C4-2B (cell line): ENCODE measurements around the gene ATP1B3.

ENCODE experiments used
- H3K27ac ChIP-seq: fragments of 450-650 bp; 2 replicates; pipeline ENCODE4 v1.5.1; 2017
- ZFX ChIP-seq: fragments of 450-650 bp; IDR thresholded peaks from 2 replicates; pipeline ENCODE4 v1.6.1; 2017
- TF ChIP-seq, protein P1 (sequence below): fragments of 450-650 bp; conservative IDR thresholded peaks from 2 replicates; pipeline ENCODE4 v1.5.1; 2017; ENCODE audit warnings: mild to moderate bottlenecking

ATP1B3 gene

DNA sequence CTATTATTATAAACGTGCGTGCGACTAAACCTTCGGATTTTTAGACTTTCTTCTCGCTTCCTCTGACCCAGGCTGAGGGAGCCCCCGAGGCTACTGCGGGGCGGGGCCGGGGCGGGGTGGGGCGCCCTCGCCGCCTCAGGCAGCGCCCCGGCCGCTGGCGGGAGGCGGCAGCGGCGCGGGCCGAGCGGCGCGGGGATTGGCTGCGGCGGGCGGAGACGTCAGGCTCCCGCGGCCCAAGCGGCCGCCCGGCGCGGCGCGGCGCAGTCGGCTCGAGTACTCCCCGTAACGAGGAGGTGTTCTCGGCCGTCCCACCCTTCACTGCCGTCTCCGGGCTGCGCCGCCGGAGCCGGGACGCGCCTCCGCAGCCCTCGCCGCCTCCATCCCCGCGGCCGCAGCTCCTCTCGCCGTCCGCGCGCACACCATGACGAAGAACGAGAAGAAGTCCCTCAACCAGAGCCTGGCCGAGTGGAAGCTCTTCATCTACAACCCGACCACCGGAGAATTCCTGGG, at the start of gene ATP1B3:
Gene ATP1B3, plus strand, starts transcription at position 263 of the 510 bp plus-strand sequence. Its CDS starts 159 bp downstream, at position 422.
- peak within 1 kb of the TSS; percentile 97 for H3K27ac ChIP-seq
- TF ChIP-seq, protein P1, sequence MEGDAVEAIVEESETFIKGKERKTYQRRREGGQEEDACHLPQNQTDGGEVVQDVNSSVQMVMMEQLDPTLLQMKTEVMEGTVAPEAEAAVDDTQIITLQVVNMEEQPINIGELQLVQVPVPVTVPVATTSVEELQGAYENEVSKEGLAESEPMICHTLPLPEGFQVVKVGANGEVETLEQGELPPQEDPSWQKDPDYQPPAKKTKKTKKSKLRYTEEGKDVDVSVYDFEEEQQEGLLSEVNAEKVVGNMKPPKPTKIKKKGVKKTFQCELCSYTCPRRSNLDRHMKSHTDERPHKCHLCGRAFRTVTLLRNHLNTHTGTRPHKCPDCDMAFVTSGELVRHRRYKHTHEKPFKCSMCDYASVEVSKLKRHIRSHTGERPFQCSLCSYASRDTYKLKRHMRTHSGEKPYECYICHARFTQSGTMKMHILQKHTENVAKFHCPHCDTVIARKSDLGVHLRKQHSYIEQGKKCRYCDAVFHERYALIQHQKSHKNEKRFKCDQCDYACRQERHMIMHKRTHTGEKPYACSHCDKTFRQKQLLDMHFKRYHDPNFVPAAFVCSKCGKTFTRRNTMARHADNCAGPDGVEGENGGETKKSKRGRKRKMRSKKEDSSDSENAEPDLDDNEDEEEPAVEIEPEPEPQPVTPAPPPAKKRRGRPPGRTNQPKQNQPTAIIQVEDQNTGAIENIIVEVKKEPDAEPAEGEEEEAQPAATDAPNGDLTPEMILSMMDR, result no peak
- TF ChIP-seq ZFX, result no peak

DNA sequence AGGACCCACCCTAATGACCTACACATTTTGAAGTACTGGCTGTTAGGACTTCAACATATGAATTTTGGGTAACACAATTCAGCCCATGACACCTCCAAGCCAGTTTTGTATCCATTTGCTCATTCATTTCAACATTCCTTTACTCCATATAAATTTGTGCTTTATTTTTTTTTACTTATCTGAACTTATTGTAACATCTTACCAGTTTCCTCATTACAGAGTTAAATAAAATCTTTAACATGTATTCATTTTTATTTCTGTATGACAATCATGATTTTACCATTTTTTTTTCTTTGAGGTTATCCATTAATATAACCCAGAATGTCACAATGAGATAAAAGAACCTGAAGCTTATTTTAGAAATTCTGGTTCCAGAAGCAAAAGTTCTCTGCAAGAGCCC, 48.0 kb upstream of the ATP1B3 start:
- TF ChIP-seq, protein P1, result no peak
- TF ChIP-seq ZFX, result no peak
- no peak overlapping the region for H3K27ac ChIP-seq

DNA sequence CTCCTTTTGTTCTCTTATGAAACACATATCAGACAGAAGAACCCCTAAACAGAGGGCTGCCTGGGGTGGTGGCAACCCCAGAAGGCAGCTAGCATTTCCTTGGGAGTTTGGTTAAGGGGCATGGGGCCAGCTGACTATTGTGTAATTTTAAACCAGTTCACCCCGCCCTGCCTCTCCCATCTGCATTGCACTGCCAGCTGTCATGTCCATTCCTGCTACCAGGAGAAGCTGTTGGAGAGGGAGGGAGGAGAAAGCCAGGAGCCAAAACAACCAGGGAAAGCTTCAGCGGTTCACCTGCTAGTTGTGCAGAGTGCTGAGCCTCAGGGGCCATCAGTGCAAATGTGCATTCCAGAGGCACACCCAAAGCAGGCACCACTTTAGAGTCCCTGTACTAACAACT, 47.6 kb upstream of the ATP1B3 start:
- TF ChIP-seq, protein P1, result no peak
- no peak for TF ChIP-seq ZFX
- H3K27ac ChIP-seq, result no peak overlapping the region

DNA sequence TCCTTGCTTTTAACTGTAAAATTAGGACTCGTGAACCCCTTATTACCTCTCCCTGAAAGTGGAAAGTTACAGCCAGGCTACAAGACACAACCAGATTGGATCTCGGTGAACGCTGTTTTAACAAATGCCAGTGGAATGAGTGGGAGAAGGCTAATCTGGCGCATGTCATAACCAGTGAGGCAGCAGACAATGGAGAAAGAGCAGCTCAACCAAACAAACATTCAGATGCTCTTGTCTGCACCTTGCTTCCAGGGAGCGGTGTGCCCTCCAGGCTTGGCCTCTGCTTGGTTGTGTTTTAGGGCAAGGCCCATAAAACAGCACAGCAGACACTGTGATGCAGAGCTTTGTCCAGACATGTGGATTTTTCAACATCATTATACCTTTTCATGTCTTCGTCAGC, 45.9 kb upstream of the ATP1B3 start:
- H3K27ac ChIP-seq, result no peak overlapping the region
- TF ChIP-seq ZFX, result no peak
- TF ChIP-seq, protein P1, result no peak

DNA sequence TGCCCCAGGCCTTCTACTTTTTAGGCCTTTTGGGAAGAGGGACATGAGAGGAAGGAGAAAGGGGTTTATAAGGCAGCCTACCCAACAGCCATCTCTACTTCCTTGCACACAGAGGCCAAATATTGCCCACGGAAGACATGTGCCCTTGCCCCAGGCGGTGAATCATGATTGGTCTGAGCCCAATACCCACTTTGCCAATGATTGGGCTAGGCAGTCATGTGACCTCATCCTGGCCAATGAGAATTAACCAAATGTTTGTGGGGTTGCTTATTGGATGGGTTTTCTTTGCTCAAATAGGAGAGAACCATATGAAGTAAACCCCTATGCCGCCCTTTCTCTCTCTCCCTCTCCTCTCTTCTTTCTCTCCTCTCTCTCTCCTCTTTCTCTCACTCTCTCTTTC, 42.2 kb upstream of the ATP1B3 start:
- TF ChIP-seq, protein P1, result no peak
- TF ChIP-seq ZFX, result no peak
- no peak overlapping the region for H3K27ac ChIP-seq

DNA sequence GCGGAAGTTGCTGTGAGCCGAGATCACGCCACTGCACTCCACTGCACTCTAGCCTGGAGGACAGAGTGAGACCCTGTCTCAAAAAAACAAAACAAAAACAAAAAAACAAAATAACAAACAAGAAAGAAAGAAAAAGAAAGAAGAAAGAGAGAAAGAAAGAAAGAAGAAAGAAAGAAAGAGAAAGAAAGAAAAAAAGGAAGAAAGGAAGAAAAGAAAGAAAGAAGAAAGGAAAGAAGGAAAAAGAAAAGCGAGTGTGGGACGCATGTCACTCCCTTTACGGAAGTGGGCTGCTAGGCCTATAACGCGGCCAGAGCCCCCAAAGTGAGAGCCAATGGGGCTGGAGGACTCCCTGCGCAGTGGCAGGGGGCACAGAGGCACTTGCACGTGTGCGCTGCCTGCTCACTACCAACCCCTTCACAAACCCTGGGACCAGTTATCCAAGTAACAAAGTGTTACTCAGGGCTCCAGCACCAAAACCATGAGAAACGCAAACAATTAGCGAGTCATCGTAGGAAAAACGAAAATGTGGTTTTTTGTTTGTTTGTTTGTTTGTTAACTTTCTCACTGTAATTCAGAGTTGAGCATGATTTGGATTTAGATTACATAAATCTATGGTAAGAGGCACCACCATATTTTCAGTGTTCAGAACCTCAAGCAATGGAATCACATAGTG, 40.8 kb upstream of the ATP1B3 start:
- TF ChIP-seq, protein P1, result no peak
- TF ChIP-seq ZFX, result no peak
- H3K27ac ChIP-seq, result no peak overlapping the region

DNA sequence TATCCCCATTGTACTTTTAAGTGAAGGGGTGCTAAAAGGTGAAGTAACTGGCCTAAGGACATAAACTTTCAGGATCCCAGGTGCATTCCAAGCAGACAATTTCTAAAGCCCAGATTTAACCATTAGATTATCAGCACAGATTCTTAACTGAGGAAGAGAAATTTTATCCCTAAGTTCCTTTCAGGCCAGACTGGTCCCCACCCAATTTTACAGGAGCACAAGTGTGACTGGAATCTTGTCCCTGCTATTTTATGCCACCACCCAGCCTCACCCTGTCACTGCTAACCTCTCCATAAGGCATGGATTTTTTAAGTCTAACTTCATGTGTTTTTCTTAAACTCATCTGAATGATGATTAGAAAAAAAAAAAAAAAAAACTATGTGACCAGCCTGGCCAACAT, 37.1 kb upstream of the ATP1B3 start:
- TF ChIP-seq, protein P1, result no peak
- TF ChIP-seq ZFX, result no peak
- no peak overlapping the region for H3K27ac ChIP-seq
